ENCODE results near the gene RASA3.

DNA sequence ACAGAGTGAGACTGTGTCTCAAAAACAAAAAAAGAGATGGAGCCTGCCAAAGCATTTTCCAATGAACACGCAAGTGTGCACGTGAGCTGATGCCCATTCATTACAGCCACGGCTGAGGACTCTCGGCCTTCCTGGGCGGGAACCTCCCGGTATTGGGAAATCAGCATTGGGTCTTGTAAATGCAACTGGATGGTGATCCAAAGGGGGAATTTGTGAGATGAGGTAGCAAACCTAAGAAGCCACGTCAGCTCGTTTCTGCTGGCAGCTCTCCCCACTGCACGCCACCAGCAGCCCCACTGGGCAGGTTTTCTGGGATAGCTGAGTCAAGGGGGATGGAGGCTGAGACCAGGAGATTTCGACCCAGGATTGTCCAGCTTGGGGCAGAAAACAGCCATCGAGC is 170.0 kb downstream of the RASA3 start:
- TF ChIP-seq ZNF274 (IDR thresholded peaks at IDR 0.05; ENCODE audit: low read depth, low read length), result no peak
- TF ChIP-seq YY1 (IDR thresholded peaks at IDR 0.05; ENCODE audit: insufficient read depth, insufficient read length), result no peak

All from NT2/D1 (cell line).